NCI-H82 (cell line): Measurements from ENCODE around the gene ATOSB.

Experiments used
- DNase-seq: peaks from one replicate; lab custom pipeline; 2025; lab: John Stamatoyannopoulos, UW

The ATOSB gene

GRCh38 chr9:35112257-35113020 lies 3.2 kb downstream of the ATOSB start:
- no peak for DNase-seq

- DNase-seq: peak; percentile 98
Observed at GRCh38 chr9:35111001-35111933, 4.4 kb downstream of the ATOSB start.

GRCh38 chr9:35110327-35110761 lies 5.3 kb downstream of the ATOSB start:
- no peak for DNase-seq

GRCh38 chr9:35108946-35109575 lies 6.6 kb downstream of the ATOSB start:
- DNase-seq: no peak

- DNase-seq: no peak
Observed at GRCh38 chr9:35108461-35108860, 7.2 kb downstream of the ATOSB start.

GRCh38 chr9:35107297-35108290 lies 8.1 kb downstream of the ATOSB start:
- no peak for DNase-seq

- DNase-seq: no peak
Observed at GRCh38 chr9:35106343-35106730, 9.3 kb downstream of the ATOSB start.

- DNase-seq: no peak
Observed at GRCh38 chr9:35105571-35106342, 9.9 kb downstream of the ATOSB start.

- no peak for DNase-seq
Observed at GRCh38 chr9:35105126-35105525, 10.5 kb downstream of the ATOSB start.

GRCh38 chr9:35104586-35104985 lies 11.1 kb downstream of the ATOSB start:
- no peak for DNase-seq

- no peak for DNase-seq
Observed at GRCh38 chr9:35103660-35104191, 11.9 kb downstream of the ATOSB start.

GRCh38 chr9:35102769-35103659 lies 12.6 kb downstream of the ATOSB start, which contains the start of gene STOML2:
STOML2 (minus strand) TSS chr9:35103131; CDS start chr9:35103094, 37 bp downstream.
- DNase-seq: peak; percentile 95

- no peak for DNase-seq
Observed at GRCh38 chr9:35102465-35102768, 13.2 kb downstream of the ATOSB start.

GRCh38 chr9:35097573-35097972 lies 18.1 kb downstream of the ATOSB start:
- no peak for DNase-seq

GRCh38 chr9:35096035-35096849 lies 19.4 kb downstream of the ATOSB start, which contains the start of gene PIGO:
PIGO (minus strand) TSS chr9:35096591; CDS start chr9:35095565, 1,026 bp downstream.
- peak; percentile 87 for DNase-seq

GRCh38 chr9:35091536-35091935 lies 24.1 kb downstream of the ATOSB start:
- no peak for DNase-seq

- no peak for DNase-seq
Observed at GRCh38 chr9:35089434-35089833, 26.2 kb downstream of the ATOSB start.

- DNase-seq: no peak
Observed at GRCh38 chr9:35085078-35085477, 30.6 kb downstream of the ATOSB start.
